GM23338 (cell line): ENCODE measurements around the gene SLC2A9. TPM values are rescaled to one million over a fixed set of nuclear protein-coding genes. Genes with fewer than 3 reads are reported as not detected.

Experiments used
- CTCF ChIP-seq, 2 experiments: fragments of 200-600 bp in 1 of 2; sonication (generic) in 1 of 2; conservative IDR thresholded peaks; 2 replicates each; pipeline versions ENCODE4 v1.5.1 to v1.6.1; 2016 to 2017; ENCODE audit warnings: antibody characterized with exemption in 2 of 2, low read depth in 2 of 2, mild to moderate bottlenecking in 2 of 2, moderate library complexity in 1 of 2
- ETS1 ChIP-seq: IDR thresholded peaks from 2 replicates; pipeline ENCODE4 v1.6.1; 2016; ENCODE audit warnings: antibody characterized with exemption
- EZH2 ChIP-seq: fragments of 200-600 bp; sonication (generic); IDR thresholded peaks from one replicate; pipeline ENCODE4 v1.8.0; 2017; ENCODE audit warnings: antibody characterized with exemption, mild to moderate bottlenecking, low read depth; ENCODE audit not compliant: unreplicated experiment
- EZH2phosphoT487 ChIP-seq: fragments of 200-600 bp; sonication (generic); IDR thresholded peaks from one replicate; pipeline ENCODE4 v1.8.1; 2018; ENCODE audit warnings: antibody characterized with exemption; ENCODE audit not compliant: unreplicated experiment
- STAT1 ChIP-seq: IDR thresholded peaks from one replicate; pipeline ENCODE4 v1.6.1; 2016; ENCODE audit warnings: antibody characterized with exemption; ENCODE audit not compliant: unreplicated experiment
- ZNF331 ChIP-seq: fragments of 250-450 bp; sonication (Bioruptor Pico); IDR thresholded peaks from 2 replicates; pipeline ENCODE4 v1.5.0; 2020; ENCODE audit warnings: low read depth, mild to moderate bottlenecking, moderate library complexity
- ZNF462 ChIP-seq: fragments of 250-450 bp; sonication (Bioruptor Pico); IDR thresholded peaks from 2 replicates; pipeline ENCODE4 v1.5.0; 2020; ENCODE audit warnings: mild to moderate bottlenecking, moderate library complexity
- polyA plus RNA-seq: library from polyadenylated mRNA; unstranded; fragments of >200 nt; fragmentation: Nextera tagmentation; extraction: Ambion mirVana; gene quantifications from 2 replicates; pipeline ENCODE4 v1.2.1, GENCODE V29; 2016
- total RNA-seq: library from RNA; depleted of rRNA; stranded (reverse); fragments of >200 nt; shearing (Covaris generic); gene quantifications from 2 replicates; pipeline ENCODE4 v1.2.3, GENCODE V29; 2014

The SLC2A9 gene
- total and polyA plus RNA-seq, 2 experiments from 2014 or later: 0.21 to 0.40 TPM

- no peak for TF ChIP-seq ZNF462 (CRISPR knock-in tag)
- TF ChIP-seq ZNF331 (CRISPR knock-in tag): no peak
- TF ChIP-seq EZH2: no peak
- TF ChIP-seq ETS1: no peak
- TF ChIP-seq STAT1: no peak
- TF ChIP-seq EZH2phosphoT487: no peak
- TF ChIP-seq CTCF (conservative IDR thresholded peaks at IDR 0.05; ENCODE audit: low read depth in 2 of 2): no peak
Measured at GRCh38 chr4:9812501-9813340, 208.6 kb downstream of the SLC2A9 start (continued).
